Gastrocnemius medialis (tissue), 4 donors: ENCODE data around the gene CLCN6.

ENCODE experiments used
- POLR2A ChIP-seq, 2 donors: fragments of 450-650 bp; IDR thresholded peaks; one replicate each; pipeline ENCODE4 v1.6.1; 2017; ENCODE audit warnings: antibody characterized with exemption in 2 of 2, mild to moderate bottlenecking in 2 of 2, moderate library complexity in 2 of 2
- TF ChIP-seq, protein P1 (sequence below), 5 experiments: fragments of 450-650 bp in 3 of 5; fragments of 200-600 bp in 2 of 5; sonication (generic) in 2 of 5; IDR thresholded peaks in 4 of 5; conservative IDR thresholded peaks in 1 of 5; 1 replicate in 4 of 5; 2 replicates in 1 of 5; pipeline ENCODE4 v1.5.1; 2016 to 2019; ENCODE audit warnings: antibody characterized with exemption in 5 of 5, mild to moderate bottlenecking in 3 of 5, moderate library complexity in 3 of 5

DNA sequence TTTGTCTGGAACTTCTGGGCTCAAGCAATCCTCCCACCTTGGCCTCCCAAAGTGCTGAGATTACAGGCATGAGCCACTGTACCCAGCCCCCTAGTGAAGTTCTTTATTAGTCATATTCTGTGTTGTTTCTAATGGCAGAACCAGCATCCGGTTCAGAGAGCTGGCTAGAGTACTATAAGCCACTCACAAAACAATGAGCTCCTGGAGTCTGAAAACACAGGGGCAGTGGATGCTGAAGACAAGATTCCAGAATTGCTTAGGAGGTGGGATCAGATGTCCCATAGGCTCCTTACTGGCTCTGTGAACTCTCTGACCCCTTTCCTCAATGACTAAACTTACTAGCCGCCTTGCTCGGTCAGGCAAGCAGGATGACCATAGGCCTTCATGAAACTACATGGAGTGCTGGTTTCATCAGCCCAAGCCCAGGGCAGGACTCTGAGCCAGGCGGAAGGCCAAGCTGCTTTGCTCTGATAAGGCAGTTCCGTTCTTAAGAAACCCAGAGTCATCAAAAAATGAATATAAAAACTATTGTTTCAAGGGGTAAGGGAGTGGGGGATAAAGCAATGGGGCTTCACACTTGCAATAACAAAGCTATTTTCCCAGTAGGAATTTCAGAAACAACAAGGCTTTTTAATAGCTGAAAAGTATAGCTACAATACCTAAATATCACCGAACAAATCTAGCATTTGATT is 8.3 kb upstream of the CLCN6 start:
- TF ChIP-seq, protein P1, sequence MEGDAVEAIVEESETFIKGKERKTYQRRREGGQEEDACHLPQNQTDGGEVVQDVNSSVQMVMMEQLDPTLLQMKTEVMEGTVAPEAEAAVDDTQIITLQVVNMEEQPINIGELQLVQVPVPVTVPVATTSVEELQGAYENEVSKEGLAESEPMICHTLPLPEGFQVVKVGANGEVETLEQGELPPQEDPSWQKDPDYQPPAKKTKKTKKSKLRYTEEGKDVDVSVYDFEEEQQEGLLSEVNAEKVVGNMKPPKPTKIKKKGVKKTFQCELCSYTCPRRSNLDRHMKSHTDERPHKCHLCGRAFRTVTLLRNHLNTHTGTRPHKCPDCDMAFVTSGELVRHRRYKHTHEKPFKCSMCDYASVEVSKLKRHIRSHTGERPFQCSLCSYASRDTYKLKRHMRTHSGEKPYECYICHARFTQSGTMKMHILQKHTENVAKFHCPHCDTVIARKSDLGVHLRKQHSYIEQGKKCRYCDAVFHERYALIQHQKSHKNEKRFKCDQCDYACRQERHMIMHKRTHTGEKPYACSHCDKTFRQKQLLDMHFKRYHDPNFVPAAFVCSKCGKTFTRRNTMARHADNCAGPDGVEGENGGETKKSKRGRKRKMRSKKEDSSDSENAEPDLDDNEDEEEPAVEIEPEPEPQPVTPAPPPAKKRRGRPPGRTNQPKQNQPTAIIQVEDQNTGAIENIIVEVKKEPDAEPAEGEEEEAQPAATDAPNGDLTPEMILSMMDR (IDR thresholded peaks at IDR 0.05 in 4 of 5, conservative IDR thresholded peaks at IDR 0.05 in 1 of 5), result no peak
- TF ChIP-seq POLR2A (IDR thresholded peaks at IDR 0.05), result peak in 1 of 2 donors; percentile 11
